CD8-positive, alpha-beta memory T cell (primary cell): ENCODE results near the gene TNRC18. TPM values are rescaled to one million over a fixed set of nuclear protein-coding genes. Genes with fewer than 3 reads are reported as not detected.

Experiments
- CTCF ChIA-PET: fragments of 350-600 bp; sonication (Branson Sonifier 250); formaldehyde crosslinking; loops from one replicate; lab custom pipeline; 2021; ENCODE audit warnings: antibody characterized with exemption; lab: Charles Lee
- POLR2A ChIA-PET: fragments of 350-600 bp; sonication (Branson Sonifier 250); formaldehyde crosslinking; loops from one replicate; lab custom pipeline; 2021; ENCODE audit warnings: antibody characterized with exemption; lab: Charles Lee
- DNase-seq, 5 donors: peaks; one replicate each; pipeline versions ENCODE4 v3.0.0 to v3.0.0-alpha.2; 2020 to 2022; ENCODE audit warnings: mixed read lengths in 1 of 5
- H3K27ac ChIP-seq: one replicate; pipeline ENCODE4 v1.7.0; 2013; ENCODE audit warnings: low read depth, mild to moderate bottlenecking, low read length, moderate library complexity
- H3K27me3 ChIP-seq: 2 replicates; pipeline ENCODE4 v1.7.0; 2013; ENCODE audit warnings: low read length, mild to moderate bottlenecking; ENCODE audit not compliant: insufficient read depth, poor library complexity, severe bottlenecking
- H3K36me3 ChIP-seq: 2 replicates; pipeline ENCODE4 v1.7.0; 2013; ENCODE audit warnings: mild to moderate bottlenecking, low read length, moderate library complexity; ENCODE audit not compliant: insufficient read depth
- H3K4me1 ChIP-seq: 2 replicates; pipeline ENCODE4 v1.7.0; 2013; ENCODE audit warnings: mild to moderate bottlenecking, low read length, moderate library complexity; ENCODE audit not compliant: insufficient read depth
- H3K4me3 ChIP-seq: 2 replicates; pipeline ENCODE4 v1.7.0; 2013; ENCODE audit warnings: mild to moderate bottlenecking, low read length
- H3K9me3 ChIP-seq: 2 replicates; pipeline ENCODE4 v1.7.0; 2013; ENCODE audit warnings: mild to moderate bottlenecking, low read length
- H3K27ac Mint-ChIP-seq, 8 donors: one replicate each; pipeline ENCODE4 v1.8.0; 2020 to 2021; ENCODE audit warnings: mixed read lengths in 8 of 8, mild to moderate bottlenecking in 6 of 8, inconsistent platforms in 3 of 8, moderate library complexity in 3 of 8
- H3K27me3 Mint-ChIP-seq, 2 donors: one replicate each; pipeline ENCODE4 v1.8.0; 2020 to 2021; ENCODE audit warnings: mixed read lengths in 2 of 2, mild to moderate bottlenecking in 1 of 2, moderate library complexity in 1 of 2
- H3K36me3 Mint-ChIP-seq, 3 donors: one replicate each; pipeline ENCODE4 v1.8.0; 2020 to 2021; ENCODE audit warnings: mixed read lengths in 3 of 3, inconsistent platforms in 1 of 3, mild to moderate bottlenecking in 1 of 3
- H3K4me1 Mint-ChIP-seq, 3 donors: one replicate each; pipeline ENCODE4 v1.8.0; 2020 to 2021; ENCODE audit warnings: mixed read lengths in 3 of 3, inconsistent platforms in 1 of 3, mild to moderate bottlenecking in 1 of 3
- H3K4me3 Mint-ChIP-seq, 7 donors: one replicate each; pipeline ENCODE4 v1.8.0; 2020 to 2021; ENCODE audit warnings: mixed read lengths in 7 of 7, mild to moderate bottlenecking in 6 of 7, moderate library complexity in 4 of 7, inconsistent platforms in 2 of 7
- H3K9me3 Mint-ChIP-seq, 5 donors: one replicate each; pipeline ENCODE4 v1.8.0; 2020 to 2022; ENCODE audit warnings: mixed read lengths in 5 of 5, mild to moderate bottlenecking in 3 of 5, moderate library complexity in 2 of 5, inconsistent platforms in 1 of 5
- polyA plus RNA-seq: library from polyadenylated mRNA; unstranded; fragments of 300-500 nt; fragmentation: Illumina TruSeq; gene quantifications from one replicate; pipeline ENCODE4 v1.2.3, GENCODE V29; 2021
- total RNA-seq, 2 experiments: library from RNA; stranded (reverse); gene quantifications; one replicate each; pipeline ENCODE4 v1.2.3, GENCODE V29; 2021

Gene TNRC18
- total and polyA plus RNA-seq, 3 experiments from 2014 or later = 2.1 to 47.4 (median 44.7) TPM

DNA sequence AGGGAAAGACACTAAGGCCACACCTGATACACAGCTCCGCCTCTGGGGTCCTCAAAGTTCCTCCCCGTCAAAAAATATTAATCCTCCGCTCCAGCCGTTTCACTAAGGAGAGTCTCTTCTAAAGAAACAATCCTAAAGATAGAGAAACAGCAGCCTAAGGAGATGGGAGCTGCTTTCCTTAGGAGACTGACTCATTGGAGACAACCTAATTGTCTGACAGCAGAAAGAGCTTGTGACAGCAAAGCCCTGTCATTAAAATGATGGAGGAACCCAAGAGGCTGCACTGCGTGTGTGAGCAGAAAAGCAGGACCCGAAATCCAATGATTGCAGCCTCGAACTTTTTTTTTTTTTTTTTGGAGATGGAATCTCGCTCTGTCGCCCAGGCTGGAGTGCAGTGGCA, 44.0 kb upstream of the TNRC18 start:
- Histone ChIP-seq H3K4me3 (no peak overlapping the region), H3K27me3 (no peaks in the 10 kb centered on the region), H3K9me3 (no peaks in the 10 kb centered on the region), H3K4me1 (no peaks in the 10 kb centered on the region), H3K36me3 (no peaks in the 10 kb centered on the region), H3K27ac (no peak overlapping the region)
- H3K4me3 Mint-ChIP-seq = no peak overlapping the region
- peaks cover 0 to 4% (median 0%) of the 10 kb centered on the region in 3 donors for H3K36me3 Mint-ChIP-seq
- no peaks in the 10 kb centered on the region for H3K27me3 Mint-ChIP-seq
- no peaks in the 10 kb centered on the region for H3K4me1 Mint-ChIP-seq
- DNase-seq = no peak
- CTCF ChIA-PET = no interaction called here
- POLR2A ChIA-PET = interaction anchor here (0.6 kb wide), 1 partner anchor 225 kb away, joined by 3 read pairs; no protein-coding TSS in a partner anchor
- no peaks in the 10 kb centered on the region for H3K9me3 Mint-ChIP-seq
- no peak overlapping the region for H3K27ac Mint-ChIP-seq

DNA sequence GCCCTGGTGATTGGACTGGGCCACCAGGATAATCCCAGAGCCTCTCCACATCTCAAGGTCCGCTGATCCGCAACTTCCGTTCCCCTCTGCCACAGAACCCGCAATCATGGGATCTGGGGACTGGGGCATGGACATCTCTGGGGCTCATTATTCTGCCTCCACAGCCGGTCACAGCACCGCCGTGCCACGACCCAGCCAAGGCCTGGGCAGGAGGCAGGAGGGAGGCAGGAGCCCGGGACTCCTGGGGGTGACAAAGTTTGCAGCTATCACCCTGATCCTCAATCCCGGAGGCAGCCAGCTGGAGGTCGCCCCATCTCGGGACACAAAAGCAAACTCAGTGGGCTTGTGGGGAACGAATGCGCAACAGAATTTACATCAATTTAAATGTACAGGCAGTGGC, 42.9 kb upstream of the TNRC18 start:
- Histone ChIP-seq H3K27me3 (no peaks in the 10 kb centered on the region), H3K9me3 (no peaks in the 10 kb centered on the region), H3K4me1 (no peaks in the 10 kb centered on the region), H3K4me3 (no peak overlapping the region), H3K36me3 (no peaks in the 10 kb centered on the region), H3K27ac (no peak overlapping the region)
- no peaks in the 10 kb centered on the region for H3K4me1 Mint-ChIP-seq
- no peak overlapping the region for H3K4me3 Mint-ChIP-seq
- peaks cover 0 to 3% (median 0%) of the 10 kb centered on the region in 3 donors for H3K36me3 Mint-ChIP-seq
- ChIA-PET CTCF (no interaction called here), POLR2A (no interaction called here)
- no peak overlapping the region for H3K27ac Mint-ChIP-seq
- no peak for DNase-seq
- H3K9me3 Mint-ChIP-seq = no peaks in the 10 kb centered on the region
- no peaks in the 10 kb centered on the region for H3K27me3 Mint-ChIP-seq

GRCh38 chr7:5463031-5463430, 39.4 kb upstream of the TNRC18 start:
- Histone ChIP-seq H3K9me3 (no peaks in the 10 kb centered on the region), H3K4me3 (no peak overlapping the region), H3K36me3 (no peaks in the 10 kb centered on the region), H3K27me3 (no peaks in the 10 kb centered on the region), H3K4me1 (no peaks in the 10 kb centered on the region), H3K27ac (no peak overlapping the region)
- Mint-ChIP-seq H3K27ac (no peak overlapping the region), H3K27me3 (no peaks in the 10 kb centered on the region), H3K36me3 (peaks cover 0 to 2% (median 0%) of the 10 kb centered on the region in 3 donors), H3K4me1 (no peaks in the 10 kb centered on the region), H3K9me3 (no peaks in the 10 kb centered on the region), H3K4me3 (no peak overlapping the region)
- ChIA-PET CTCF (no interaction called here), POLR2A (no interaction called here)
- DNase-seq = no peak

DNA sequence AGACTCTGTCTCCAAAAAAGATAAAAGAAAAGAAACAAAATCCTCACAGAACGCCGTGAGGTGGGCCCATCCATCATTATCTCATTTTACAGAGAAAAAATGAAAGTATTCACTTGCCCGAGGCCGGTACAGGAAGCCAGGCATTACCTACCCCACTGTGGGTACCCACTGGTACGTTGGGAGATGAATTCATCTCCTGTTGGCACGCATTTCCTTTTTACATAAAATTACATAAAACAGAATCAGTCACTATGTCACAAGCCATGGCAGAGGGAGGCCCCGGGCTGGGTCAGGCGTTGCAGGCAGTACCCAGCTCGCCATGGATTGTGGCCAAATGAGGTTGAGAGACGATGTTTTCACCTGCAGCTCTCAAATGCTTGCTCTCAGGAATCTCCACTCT, 38.6 kb upstream of the TNRC18 start:
- POLR2A ChIA-PET = no interaction called here
- H3K4me3 Mint-ChIP-seq = no peak overlapping the region
- CTCF ChIA-PET = no interaction called here

GRCh38 chr7:5458921-5459480, 35.4 kb upstream of the TNRC18 start:
- Histone ChIP-seq H3K4me1 (no peaks in the 10 kb centered on the region), H3K36me3 (no peaks in the 10 kb centered on the region), H3K9me3 (no peaks in the 10 kb centered on the region), H3K27me3 (no peaks in the 10 kb centered on the region), H3K27ac (peak overlapping the region; percentile 16), H3K4me3 (no peak overlapping the region)
- ChIA-PET CTCF (no interaction called here), POLR2A (no interaction called here)
- Mint-ChIP-seq H3K27me3 (no peaks in the 10 kb centered on the region), H3K4me3 (no peak overlapping the region), H3K36me3 (peaks cover 0 to 2% (median 0%) of the 10 kb centered on the region in 3 donors), H3K9me3 (peaks cover 0 to 1% (median 0%) of the 10 kb centered on the region in 5 donors), H3K4me1 (no peaks in the 10 kb centered on the region), H3K27ac (no peak overlapping the region)
- no peak for DNase-seq

More for the DNA sequence above, 38.6 kb upstream of the TNRC18 start:
- peak in 1 of 5 donors; percentile 43 for DNase-seq
- Histone ChIP-seq H3K36me3 (no peaks in the 10 kb centered on the region), H3K4me1 (no peaks in the 10 kb centered on the region), H3K27me3 (no peaks in the 10 kb centered on the region), H3K9me3 (no peaks in the 10 kb centered on the region), H3K27ac (no peak overlapping the region), H3K4me3 (no peak overlapping the region)
- no peaks in the 10 kb centered on the region for H3K27me3 Mint-ChIP-seq
- no peak overlapping the region for H3K27ac Mint-ChIP-seq
- peaks cover 0 to 2% (median 0%) of the 10 kb centered on the region in 3 donors for H3K36me3 Mint-ChIP-seq
- no peaks in the 10 kb centered on the region for H3K4me1 Mint-ChIP-seq
- H3K9me3 Mint-ChIP-seq = no peaks in the 10 kb centered on the region

DNA sequence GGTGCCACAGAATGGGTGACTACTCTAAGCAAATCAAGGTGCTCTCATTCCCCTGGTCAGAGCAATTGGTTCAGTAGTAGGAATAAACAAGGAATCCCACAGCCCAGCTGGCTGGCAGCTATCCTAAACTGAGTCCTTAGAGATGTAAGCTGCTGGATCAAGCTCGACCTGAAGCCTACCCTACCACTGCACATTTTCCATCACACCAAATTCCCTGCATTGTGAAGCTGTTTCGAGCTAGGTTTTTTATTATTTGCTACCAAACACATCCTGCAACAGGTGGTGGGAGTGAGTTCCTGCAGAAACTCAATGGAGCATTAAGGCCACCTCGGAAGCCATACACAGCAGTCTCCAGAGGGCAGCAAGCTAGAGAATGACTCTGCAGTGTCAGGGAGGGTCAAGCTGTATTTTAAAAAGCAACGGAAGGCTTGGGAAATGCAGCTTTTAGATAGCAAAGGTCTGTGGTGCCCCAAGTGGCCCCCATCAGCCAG, 33.7 kb upstream of the TNRC18 start:
- Histone ChIP-seq H3K4me3 (no peak overlapping the region), H3K27me3 (no peaks in the 10 kb centered on the region), H3K27ac (peak overlapping the region; percentile 56), H3K36me3 (no peaks in the 10 kb centered on the region), H3K9me3 (no peaks in the 10 kb centered on the region), H3K4me1 (no peaks in the 10 kb centered on the region)
- ChIA-PET CTCF (interaction anchor here (1.0 kb wide), 1 partner anchor 10 kb away, joined by 3 read pairs; no protein-coding TSS in a partner anchor), POLR2A (no interaction called here)
- peaks cover 0 to 1% (median 0%) of the 10 kb centered on the region in 5 donors for H3K9me3 Mint-ChIP-seq
- H3K27me3 Mint-ChIP-seq = no peaks in the 10 kb centered on the region
- no peaks in the 10 kb centered on the region for H3K4me1 Mint-ChIP-seq
- no peak overlapping the region for H3K27ac Mint-ChIP-seq
- H3K36me3 Mint-ChIP-seq = peaks cover 0 to 2% (median 0%) of the 10 kb centered on the region in 3 donors
- H3K4me3 Mint-ChIP-seq = no peak overlapping the region
- no peak for DNase-seq

DNA sequence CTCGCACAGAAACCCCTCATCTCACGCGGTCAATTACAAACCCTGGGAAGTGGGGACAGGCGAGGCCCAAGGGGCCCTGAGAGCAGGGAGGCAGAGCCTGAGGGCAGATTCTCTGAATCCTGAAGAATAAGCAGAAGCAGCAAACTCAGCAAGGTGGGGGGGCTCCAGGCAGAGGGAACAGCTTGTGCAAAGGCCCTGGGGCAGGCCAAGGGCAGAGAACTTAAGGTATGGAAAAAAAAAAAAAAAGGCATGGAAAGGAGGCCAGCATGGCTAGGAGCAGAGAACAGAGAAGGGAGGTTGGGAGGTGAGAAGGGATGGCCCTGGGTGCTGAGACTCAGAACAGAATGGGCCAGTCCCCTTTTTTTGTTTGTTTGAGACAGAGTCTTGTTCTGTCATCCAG, 32.8 kb upstream of the TNRC18 start:
- Histone ChIP-seq H3K27me3 (no peaks in the 10 kb centered on the region), H3K9me3 (no peaks in the 10 kb centered on the region), H3K36me3 (no peaks in the 10 kb centered on the region), H3K27ac (no peak overlapping the region), H3K4me3 (no peak overlapping the region), H3K4me1 (no peaks in the 10 kb centered on the region)
- DNase-seq = no peak
- Mint-ChIP-seq H3K27me3 (no peaks in the 10 kb centered on the region), H3K4me3 (no peak overlapping the region), H3K4me1 (no peaks in the 10 kb centered on the region), H3K36me3 (peaks cover 0 to 2% (median 0%) of the 10 kb centered on the region in 3 donors), H3K9me3 (peaks cover 0 to 1% (median 0%) of the 10 kb centered on the region in 5 donors), H3K27ac (no peak overlapping the region)
- ChIA-PET POLR2A (no interaction called here), CTCF (interaction anchor here (1.0 to 1.6 kb wide), 2 partner anchors 9 to 216 kb away, joined by 3 read pairs; no protein-coding TSS in a partner anchor)

- Histone ChIP-seq H3K9me3 (no peaks in the 10 kb centered on the region), H3K36me3 (no peaks in the 10 kb centered on the region), H3K4me3 (no peak overlapping the region), H3K27me3 (no peaks in the 10 kb centered on the region), H3K4me1 (no peaks in the 10 kb centered on the region), H3K27ac (no peak overlapping the region)
- POLR2A ChIA-PET = no interaction called here
- H3K4me1 Mint-ChIP-seq = no peaks in the 10 kb centered on the region
- no peak for DNase-seq
- no peaks in the 10 kb centered on the region for H3K27me3 Mint-ChIP-seq
- no peak overlapping the region for H3K27ac Mint-ChIP-seq
- peaks cover 0 to 3% (median 0%) of the 10 kb centered on the region in 5 donors for H3K9me3 Mint-ChIP-seq
- H3K36me3 Mint-ChIP-seq = peaks cover 0 to 2% (median 0%) of the 10 kb centered on the region in 3 donors
- CTCF ChIA-PET = interaction anchor here (1.6 kb wide), 1 partner anchor 215 kb away, joined by 3 read pairs; no protein-coding TSS in a partner anchor
- no peak overlapping the region for H3K4me3 Mint-ChIP-seq
Observed at GRCh38 chr7:5455581-5456219, 32.1 kb upstream of the TNRC18 start.
